ENCODE results near the gene CFAP99.

DNA sequence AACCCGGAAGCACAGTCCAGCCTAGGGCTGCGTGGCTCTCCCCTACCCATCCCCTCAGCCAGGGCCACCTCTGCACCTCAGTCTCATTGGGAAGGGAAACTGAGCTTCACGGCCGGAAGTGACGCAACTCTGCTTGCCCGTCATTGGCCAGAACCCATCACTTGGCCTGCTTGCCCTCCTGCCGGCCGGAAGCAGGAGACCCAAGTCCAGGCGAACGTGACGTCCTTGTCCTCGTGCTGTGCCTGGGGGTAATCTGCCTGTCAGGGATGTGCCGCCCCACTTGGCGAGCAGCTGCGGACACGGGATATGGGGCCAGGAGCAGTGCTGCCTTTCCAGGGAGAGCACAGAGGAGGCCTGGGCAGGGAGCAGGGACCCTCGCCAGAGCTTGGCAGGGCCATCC, 31.5 kb upstream of the CFAP99 start:
- TF ChIP-seq CREB1 (IDR thresholded peaks at IDR 0.05; ENCODE audit: low read depth) = no peak
- TF ChIP-seq EGR1 (IDR thresholded peaks at IDR 0.05) = no peak
- TF ChIP-seq, protein P1, sequence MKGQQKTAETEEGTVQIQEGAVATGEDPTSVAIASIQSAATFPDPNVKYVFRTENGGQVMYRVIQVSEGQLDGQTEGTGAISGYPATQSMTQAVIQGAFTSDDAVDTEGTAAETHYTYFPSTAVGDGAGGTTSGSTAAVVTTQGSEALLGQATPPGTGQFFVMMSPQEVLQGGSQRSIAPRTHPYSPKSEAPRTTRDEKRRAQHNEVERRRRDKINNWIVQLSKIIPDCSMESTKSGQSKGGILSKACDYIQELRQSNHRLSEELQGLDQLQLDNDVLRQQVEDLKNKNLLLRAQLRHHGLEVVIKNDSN (IDR thresholded peaks at IDR 0.05) = no peak
- TF ChIP-seq TCF12 (IDR thresholded peaks at IDR 0.05; ENCODE audit: low read depth) = no peak
- TF ChIP-seq, protein P2, sequence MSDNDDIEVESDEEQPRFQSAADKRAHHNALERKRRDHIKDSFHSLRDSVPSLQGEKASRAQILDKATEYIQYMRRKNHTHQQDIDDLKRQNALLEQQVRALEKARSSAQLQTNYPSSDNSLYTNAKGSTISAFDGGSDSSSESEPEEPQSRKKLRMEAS (IDR thresholded peaks at IDR 0.05) = no peak
- no peak for TF ChIP-seq EP300 (IDR thresholded peaks at IDR 0.05; ENCODE audit: borderline replicate concordance)
- TF ChIP-seq YY1 (IDR thresholded peaks at IDR 0.05; ENCODE audit: low read depth) = no peak
- TF ChIP-seq CEBPB (IDR thresholded peaks at IDR 0.05) = no peak
- no peak for TF ChIP-seq FOXM1 (IDR thresholded peaks at IDR 0.05; ENCODE audit: borderline replicate concordance, low read depth)
- TF ChIP-seq RAD21 (IDR thresholded peaks at IDR 0.05; ENCODE audit: low read depth) = no peak
- no peak for TF ChIP-seq TEAD4 (IDR thresholded peaks at IDR 0.05)
- TF ChIP-seq, protein P3, sequence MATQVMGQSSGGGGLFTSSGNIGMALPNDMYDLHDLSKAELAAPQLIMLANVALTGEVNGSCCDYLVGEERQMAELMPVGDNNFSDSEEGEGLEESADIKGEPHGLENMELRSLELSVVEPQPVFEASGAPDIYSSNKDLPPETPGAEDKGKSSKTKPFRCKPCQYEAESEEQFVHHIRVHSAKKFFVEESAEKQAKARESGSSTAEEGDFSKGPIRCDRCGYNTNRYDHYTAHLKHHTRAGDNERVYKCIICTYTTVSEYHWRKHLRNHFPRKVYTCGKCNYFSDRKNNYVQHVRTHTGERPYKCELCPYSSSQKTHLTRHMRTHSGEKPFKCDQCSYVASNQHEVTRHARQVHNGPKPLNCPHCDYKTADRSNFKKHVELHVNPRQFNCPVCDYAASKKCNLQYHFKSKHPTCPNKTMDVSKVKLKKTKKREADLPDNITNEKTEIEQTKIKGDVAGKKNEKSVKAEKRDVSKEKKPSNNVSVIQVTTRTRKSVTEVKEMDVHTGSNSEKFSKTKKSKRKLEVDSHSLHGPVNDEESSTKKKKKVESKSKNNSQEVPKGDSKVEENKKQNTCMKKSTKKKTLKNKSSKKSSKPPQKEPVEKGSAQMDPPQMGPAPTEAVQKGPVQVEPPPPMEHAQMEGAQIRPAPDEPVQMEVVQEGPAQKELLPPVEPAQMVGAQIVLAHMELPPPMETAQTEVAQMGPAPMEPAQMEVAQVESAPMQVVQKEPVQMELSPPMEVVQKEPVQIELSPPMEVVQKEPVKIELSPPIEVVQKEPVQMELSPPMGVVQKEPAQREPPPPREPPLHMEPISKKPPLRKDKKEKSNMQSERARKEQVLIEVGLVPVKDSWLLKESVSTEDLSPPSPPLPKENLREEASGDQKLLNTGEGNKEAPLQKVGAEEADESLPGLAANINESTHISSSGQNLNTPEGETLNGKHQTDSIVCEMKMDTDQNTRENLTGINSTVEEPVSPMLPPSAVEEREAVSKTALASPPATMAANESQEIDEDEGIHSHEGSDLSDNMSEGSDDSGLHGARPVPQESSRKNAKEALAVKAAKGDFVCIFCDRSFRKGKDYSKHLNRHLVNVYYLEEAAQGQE (IDR thresholded peaks at IDR 0.05; ENCODE audit: low read depth) = no peak
